GM21576 (cell line): ENCODE data around the gene SETD7.
A peak's percentile ranks its signal among the peaks of the same experiment; 100 is the strongest.

ENCODE experiments used
- ATAC-seq: cut with Tn5 transposase; IDR thresholded peaks from one replicate; pipeline ENCODE4 v1.9.1; 2021; ENCODE audit warnings: mild to moderate bottlenecking, moderate library complexity; ENCODE audit not compliant: unreplicated experiment

Gene SETD7

DNA sequence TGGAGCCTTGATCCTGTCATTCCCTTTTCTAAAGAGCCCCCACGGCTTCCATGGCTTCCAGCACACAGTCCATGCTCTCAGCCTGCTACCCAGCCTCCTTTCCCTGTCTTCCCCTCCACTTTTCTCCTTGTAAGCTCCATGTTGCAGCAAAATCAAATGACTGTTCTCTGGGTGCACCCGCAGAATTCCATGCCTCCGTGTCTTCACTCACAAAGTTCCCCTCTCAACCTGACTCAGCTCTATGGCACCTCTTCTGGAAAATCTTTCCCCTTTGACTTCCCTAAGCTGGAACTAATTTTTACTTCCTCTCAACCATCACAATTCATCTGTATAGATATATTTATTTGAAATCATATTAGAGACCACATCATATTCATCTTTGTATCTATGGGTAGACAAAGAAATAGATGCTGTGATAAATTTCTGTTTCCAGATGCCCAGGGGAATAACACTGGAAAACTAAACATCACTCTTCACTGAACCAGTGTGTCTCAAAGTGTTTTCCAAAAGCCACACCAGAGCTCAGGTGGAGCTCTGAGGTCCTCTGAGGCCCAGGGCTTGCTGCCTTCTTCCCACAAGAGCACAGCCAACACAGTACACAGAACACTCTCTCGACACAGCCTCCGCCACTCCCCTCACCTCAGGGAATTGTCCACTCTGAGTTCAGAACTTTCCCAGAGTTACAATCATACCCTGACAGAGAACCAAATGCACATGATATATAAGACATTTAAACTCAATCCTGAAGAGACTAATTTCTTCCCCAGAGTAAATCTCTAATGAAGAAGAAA, 3.3 kb downstream of the SETD7 start:
- no peak for ATAC-seq

GRCh38 chr4:139550724-139551429, 5.1 kb downstream of the SETD7 start:
- no peak for ATAC-seq

GRCh38 chr4:139547979-139548378, 8.0 kb downstream of the SETD7 start:
- no peak for ATAC-seq

- ATAC-seq: no peak
Measured at GRCh38 chr4:139540632-139541031, 15.4 kb downstream of the SETD7 start.

DNA sequence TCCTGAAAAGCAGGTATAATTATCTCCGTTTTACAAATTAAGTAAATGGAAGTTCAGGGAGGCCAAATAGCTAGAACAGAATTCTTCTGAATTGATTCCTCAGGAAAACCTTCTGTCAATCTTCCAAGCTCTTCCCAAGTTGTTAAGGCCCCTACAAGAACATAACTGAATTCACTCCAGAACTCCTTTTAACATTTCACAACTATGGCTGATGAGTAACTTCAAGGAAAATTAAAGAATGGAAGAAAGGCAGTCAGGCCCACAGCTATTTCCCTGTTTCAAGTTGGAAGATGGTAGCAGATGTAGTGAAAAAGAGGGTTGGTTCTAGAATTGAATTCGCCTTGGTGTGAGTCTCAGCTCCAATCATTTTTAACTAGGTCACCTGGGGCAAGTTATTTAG, 15.9 kb downstream of the SETD7 start:
- ATAC-seq: no peak

DNA sequence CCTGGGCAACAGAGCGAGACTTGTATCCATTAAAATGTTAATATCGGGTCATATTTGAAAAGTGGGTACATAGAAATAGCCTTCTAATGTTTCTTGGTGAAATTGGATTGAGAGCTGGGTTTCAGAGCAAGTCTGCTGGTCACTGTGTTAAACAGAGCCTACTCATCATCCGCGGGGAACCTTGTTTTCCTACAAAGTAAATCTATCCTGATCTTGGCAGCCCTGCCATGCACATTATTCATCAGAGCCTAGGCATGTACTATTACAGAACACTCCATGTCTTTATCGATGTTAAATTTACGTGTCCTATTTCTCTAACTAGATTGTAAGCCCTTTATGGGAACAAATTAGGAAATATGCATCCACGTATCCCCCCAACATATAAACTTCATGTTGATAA, 18.7 kb downstream of the SETD7 start:
- no peak for ATAC-seq

DNA sequence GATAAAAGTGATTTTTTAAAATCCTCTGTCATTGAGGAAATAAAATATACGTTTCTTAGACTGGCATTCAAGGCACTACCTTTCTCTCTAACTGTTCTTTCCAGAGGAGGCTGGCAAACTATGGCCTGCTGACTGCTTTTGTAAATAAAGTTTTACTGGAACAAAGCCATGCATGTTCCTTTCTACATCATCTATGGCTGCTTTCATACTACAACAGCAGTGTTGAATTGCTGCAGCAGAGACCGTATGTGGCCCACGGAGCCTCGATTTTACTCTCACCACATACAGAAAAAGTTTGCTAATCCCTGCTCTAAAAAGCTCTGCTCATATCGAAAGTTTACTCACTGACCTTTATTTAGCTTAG, 20.2 kb downstream of the SETD7 start:
- ATAC-seq: no peak

DNA sequence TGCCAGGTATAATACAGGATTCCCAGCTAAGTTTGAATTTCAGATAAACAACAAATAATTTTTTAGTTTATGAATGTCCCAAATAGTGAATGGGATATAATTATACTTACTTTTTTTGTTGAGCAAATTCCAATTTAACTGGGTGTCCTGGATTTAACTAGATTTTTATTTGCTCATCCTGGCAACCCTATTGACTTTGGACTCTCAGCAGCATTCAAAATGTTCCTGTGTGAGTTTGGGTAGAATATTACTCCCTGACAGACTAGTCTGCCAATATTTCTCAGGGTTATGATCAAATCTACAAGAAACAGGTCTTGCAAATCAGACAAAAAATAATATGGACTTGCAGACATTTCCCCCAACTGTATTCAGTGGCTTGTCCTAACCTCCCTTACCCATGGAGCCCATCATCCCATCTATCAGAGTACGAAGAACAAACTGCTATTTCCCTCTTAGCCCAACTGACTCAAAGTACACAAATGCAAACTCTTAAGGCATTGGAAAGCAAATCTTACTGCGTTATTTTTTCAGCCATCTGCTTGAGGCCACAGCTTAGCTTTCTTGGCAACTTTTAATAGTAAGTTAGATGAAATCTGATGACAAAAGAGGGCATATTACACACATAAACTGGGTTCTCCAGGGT, 20.7 kb downstream of the SETD7 start:
- ATAC-seq: no peak

GRCh38 chr4:139534287-139534950, 21.6 kb downstream of the SETD7 start:
- no peak for ATAC-seq

DNA sequence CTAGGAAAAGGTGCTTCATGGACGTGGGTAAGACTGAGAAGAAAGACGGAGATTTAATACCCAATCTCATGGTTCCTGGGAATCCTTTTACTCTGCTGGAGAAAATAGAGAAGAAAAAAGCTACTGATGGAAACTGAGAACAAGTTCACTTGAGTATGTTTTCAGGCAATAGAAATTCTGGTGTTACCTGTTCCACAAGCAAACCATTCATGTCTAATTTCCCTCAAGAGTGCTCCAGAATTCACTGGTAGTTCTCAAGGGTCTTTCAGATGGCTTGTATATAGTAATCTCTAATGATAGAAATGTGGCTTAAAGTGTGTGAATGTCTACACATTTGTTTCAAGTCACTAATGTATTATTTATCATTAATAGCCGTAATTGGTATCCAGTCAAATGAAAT, 22.5 kb downstream of the SETD7 start:
- ATAC-seq: no peak

DNA sequence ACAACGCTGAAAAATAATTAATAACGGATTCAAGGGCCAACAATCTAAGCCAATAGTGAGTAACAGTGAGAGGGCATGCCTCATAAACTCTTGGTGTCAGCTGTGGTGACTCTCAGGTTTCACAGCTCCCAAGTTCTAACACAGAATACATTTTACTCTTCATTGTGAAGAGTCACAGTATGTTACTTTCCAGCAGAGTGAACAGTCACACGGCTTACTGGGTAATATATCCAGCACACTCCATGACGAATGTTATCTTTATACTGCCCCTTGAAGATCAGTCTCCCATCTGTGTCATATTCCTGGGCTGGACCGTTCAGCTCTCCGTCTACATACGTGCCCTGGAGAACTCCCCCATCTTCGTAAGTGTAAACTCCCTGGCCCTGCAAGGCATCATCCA, 23.1 kb downstream of the SETD7 start:
- ATAC-seq: no peak

- peak; percentile 53 for ATAC-seq
Measured at GRCh38 chr4:139530833-139531427, 25.1 kb downstream of the SETD7 start.

- peak; percentile 53 for ATAC-seq
Measured at GRCh38 chr4:139528377-139529005, 27.5 kb downstream of the SETD7 start.

DNA sequence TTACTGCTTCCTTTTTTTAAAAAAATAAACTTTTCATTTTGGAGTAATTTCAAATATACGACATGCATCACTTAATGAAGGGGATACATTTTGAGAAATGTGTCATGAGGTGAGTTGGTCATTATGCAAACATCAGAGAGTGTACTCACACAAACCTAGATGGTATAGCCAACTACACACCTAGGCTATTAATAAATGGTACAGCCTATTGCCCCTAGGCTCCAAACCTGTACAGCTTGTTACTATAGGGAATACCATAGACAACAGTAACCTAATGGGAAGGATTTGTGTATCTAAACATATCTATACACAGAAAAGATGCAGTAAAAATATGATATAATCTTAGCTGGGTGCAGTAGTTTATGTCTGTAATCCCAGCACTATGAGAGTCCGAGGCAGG, 29.1 kb downstream of the SETD7 start:
- no peak for ATAC-seq

GRCh38 chr4:139525414-139525813, 30.6 kb downstream of the SETD7 start:
- peak; percentile 37 for ATAC-seq

- ATAC-seq: no peak
Measured at GRCh38 chr4:139524062-139524631, 31.9 kb downstream of the SETD7 start.

DNA sequence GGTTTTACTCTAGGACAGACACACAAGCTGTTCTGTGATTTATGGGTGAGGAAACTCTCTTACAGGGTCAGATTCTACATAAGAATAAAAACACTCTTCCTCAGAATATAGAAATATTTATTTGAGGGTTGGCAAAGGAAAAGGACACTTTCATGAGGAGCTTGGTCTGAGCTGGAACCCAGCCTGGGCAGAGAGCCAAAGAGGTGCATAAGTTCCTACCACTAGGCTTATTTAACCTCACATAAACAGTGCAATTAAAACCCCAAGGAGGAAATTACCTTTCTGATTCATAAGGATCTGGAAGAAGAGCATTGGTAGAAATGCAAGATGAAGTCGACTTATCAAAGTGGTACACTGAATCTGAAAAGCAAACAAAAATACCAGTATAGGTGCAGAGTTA, 32.9 kb downstream of the SETD7 start:
- ATAC-seq: no peak

DNA sequence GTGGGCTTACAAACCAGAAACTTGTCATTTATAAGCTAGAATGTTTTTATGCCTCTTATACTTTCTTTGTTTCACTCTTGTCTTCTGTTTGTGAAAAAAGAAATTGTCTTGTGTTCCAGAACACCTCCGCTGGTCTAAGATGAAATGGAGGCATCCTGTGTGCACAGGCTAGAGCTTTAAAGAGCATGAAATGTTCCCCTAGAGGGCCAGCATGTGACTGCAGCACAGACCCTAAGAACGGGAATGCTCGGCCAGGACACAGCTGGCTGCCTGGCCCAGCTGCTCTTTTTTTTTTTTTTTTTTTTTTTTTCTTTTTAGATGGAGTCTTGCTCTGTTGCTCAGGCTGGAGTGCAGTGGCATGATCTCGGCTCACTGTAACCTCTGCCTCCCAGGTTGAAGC, 33.6 kb downstream of the SETD7 start:
- ATAC-seq: no peak

DNA sequence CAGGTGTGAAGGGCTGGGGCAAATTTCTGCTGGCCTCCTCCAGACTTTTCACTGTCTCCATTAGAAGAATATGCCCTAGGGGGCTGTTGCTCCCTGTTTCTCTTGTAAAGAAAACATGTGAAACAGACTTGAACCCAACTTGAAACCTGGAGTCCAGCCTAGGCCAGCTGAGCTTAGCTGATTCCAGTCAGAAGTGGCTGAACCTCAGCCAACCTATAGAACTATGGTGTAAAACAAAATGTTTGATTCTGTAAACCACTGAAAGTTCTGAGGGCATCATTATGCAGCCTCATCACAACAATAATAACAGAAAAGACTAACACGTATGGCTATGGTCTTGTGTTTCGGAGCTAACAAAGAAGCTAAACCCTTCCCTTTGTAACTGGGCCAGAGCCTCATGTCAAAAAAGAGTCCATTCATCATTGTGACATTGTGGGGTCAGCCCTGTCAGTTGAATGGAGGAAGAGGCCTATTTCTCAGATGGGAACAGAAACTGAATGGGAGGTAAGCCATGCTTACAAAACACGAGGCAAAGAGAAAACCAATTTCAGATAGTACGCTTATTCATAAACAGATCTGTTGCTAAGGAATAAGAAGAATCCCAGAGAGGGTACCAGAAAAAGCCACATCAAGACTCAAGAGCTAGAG, 34.1 kb downstream of the SETD7 start:
- ATAC-seq: no peak

DNA sequence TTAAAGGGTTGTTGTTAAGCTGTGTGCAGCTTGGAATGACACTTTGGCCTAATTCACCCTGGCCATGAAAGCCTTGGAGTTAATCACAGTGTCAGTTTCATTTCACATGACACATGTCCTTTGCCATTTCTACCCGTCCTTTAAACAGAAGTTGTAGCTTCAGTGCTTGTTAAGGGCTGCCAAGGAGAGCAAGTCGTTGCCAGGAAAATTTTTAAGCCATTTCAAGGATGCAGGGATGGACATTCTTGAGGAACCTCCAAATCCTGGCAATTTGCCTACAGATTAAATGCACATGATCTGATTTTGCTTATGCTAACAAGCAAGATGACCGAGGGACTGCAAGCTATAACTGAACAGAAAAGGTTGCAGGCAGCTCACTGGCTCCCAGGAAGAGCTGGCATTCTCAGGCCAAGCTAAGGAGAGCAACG, 40.5 kb downstream of the SETD7 start:
- no peak for ATAC-seq
